Sciatic nerve (tissue), 2 donors: ENCODE data around the gene DAPL1. TPM values are rescaled to one million over a fixed set of nuclear protein-coding genes. Genes with fewer than 3 reads are reported as not detected.
A peak's percentile ranks its signal among the peaks of the same experiment; 100 is the strongest.
"Not testable (repeated sequence)": the region's sequence is repeated elsewhere in the genome, so short reads cannot be mapped to it uniquely, and the experiment has no call there.

Experiments
- ATAC-seq: fragments of 200-7000 bp; cut with Tn5 transposase; one replicate; pipeline ENCODE4 v1.9.1; 2020; ENCODE audit warnings: mild to moderate bottlenecking, moderate library complexity
- DNase-seq: peaks from one replicate; pipeline ENCODE4 v3.0.0-alpha.2; 2020; ENCODE audit warnings: low spot score
- intact Hi-C: fragments of 100-400 bp; cut with DNase I; formaldehyde crosslinking; loops from one replicate; pipeline ENCODE4 v1.14.2; 2022
- total RNA-seq: library from RNA; stranded (reverse); fragmentation: NEBNext Ultra II Directional; extraction: Animal tissue kit (Norgen Biotek cat#: 25700); gene quantifications from one replicate; pipeline ENCODE4 v1.2.1, GENCODE V29; 2021
- donor health status: DM: no; HTN: no; CAD: no.
- donor health status: DM: no; HTN: no; CAD: no.

Gene DAPL1
- total RNA-seq, 1 donor from 2014 or later, result not detected

DNA sequence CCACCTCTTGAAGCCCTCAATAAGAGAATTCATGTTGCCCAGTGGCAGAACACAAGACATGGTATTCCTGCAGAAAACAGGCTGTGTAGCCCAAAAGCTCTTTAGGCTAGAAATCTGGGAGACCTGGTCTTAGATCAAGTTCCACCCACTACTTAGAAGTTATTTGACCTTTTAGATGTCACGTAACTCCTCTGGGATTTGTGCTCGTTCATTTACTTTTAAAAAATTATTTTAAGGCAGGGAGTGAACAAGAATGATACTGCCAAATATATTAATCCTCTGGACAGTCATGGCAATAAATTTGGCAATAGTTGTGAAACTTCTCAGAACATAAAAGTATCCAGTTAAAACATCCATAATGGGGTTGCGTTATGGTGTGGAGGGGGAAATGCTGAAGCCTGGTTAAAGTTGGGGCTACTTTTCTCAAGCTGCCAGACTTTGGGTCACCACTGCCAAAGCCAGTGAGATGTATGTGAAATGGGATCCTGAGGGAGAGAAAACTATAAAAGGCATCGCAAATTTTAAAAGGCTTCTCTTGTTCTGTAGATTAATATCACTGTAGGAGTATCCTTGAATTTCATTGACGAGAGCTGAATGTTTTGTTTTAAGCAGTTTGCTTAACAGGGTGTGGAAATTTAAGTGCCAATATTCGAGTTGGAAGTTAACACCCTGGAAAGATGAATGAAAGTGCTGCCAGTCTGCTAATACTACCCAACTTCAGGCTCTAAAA is 15.8 kb downstream of the DAPL1 start:
- ATAC-seq, result peak; percentile 38
- no peak for DNase-seq
- intact Hi-C loops, result no loop called here

DNA sequence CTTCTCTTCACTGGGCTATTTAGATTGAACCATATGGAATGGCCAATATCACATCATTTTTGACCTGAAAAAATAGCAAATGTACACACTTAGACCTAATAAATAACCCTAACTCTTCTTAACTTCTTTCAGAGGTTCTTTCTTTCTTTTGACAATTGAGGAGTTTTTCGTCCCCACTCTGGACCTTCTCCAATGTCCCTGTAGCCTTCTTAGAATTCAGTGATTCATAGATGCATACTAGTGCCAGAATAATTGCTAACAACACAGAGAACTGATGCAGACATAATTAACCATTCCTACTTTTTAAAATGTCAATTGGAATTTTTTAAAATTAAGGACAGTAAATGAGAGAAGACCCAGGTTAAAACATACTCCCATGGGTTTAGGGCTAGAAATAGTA is 20.0 kb downstream of the DAPL1 start:
- no peak for ATAC-seq
- intact Hi-C loops, result no loop called here
- no peak for DNase-seq

DNA sequence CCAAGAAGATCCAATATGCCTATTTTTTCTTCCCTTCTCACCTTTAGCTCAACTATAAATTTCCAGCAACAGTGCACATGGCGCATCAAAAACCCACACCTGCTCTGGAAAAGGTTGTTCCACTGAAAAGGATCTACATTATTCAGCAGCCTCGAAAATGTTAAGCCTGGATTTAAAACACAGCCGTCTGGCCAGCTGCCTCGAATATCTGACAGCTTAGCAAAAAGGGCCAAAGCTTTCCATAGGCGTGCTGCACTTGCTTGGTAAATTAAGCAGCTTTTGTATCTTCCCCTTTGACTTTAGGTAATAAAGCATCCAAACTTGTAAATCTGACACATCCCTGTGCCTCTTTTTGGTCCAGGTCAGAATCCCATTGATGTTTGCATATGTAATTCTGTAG is 20.5 kb downstream of the DAPL1 start:
- DNase-seq, result no peak
- no peak for ATAC-seq
- intact Hi-C loops, result no loop called here

DNA sequence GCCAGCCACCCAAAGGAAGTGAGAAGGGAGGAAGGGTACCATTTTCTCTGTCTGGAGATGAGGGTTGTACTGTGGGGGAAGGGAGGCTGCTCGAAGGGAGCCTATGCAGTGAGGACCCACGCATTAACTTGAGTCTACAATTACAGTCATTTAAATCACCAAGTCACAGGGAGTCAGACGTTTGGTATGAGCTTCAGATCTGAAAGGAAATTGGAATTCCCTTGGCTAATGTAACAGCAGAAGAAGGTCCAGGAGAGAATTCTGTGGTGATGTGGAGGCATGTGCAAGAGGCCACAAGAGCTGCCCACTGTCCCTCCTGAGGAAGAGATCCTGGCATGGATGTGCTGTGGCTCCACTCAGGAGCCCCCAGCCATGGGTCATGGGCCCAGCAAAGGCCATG is 22.5 kb downstream of the DAPL1 start:
- intact Hi-C loops, result no loop called here
- peak; percentile 20 for ATAC-seq
- no peak for DNase-seq

DNA sequence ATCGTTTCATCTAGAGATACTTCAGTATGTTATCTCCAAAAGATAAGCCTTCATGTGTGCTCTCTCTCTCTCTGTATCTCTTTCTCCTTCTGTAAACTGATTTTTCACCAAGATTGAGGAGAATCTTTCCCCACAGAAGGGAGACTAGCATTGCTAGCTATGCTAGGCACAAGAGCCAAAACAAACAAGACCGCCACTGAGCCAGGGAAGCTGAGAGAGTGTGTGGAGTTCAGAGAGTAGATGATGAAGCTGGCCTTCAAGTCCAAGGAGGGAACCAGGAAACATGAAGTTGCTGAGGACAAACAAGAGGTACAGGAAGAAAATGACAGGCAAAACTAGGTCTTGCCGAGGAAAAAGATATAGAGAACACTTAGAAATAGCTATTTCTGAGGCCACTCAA is 23.4 kb downstream of the DAPL1 start:
- ATAC-seq (peak; percentile 83), DNase-seq (no peak)
- intact Hi-C loops, result loop anchor here (2.0 kb wide), 1 partner anchor 14 kb away; no protein-coding TSS in a partner anchor

DNA sequence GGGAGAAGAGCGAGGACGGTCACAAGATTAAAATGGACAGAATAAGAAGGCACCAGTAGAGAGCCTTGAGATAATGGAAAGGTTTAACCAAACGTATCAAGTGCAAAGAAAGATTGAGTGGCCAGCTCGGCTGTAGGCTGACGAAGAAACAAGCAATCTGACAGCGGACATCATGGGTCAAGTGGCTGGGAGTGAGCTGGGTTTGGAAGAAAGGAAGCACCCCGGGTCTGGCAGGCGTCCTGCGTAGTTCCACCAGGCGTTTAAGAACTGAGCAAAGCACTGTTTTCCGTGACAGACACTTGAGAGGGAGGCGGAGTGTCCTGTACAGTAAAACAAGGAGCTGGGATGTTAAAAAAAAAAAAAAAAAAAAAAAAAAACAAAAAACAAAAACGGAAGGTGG is 27.1 kb downstream of the DAPL1 start:
- intact Hi-C loops, result no loop called here
- ATAC-seq (no peak), DNase-seq (no peak)

DNA sequence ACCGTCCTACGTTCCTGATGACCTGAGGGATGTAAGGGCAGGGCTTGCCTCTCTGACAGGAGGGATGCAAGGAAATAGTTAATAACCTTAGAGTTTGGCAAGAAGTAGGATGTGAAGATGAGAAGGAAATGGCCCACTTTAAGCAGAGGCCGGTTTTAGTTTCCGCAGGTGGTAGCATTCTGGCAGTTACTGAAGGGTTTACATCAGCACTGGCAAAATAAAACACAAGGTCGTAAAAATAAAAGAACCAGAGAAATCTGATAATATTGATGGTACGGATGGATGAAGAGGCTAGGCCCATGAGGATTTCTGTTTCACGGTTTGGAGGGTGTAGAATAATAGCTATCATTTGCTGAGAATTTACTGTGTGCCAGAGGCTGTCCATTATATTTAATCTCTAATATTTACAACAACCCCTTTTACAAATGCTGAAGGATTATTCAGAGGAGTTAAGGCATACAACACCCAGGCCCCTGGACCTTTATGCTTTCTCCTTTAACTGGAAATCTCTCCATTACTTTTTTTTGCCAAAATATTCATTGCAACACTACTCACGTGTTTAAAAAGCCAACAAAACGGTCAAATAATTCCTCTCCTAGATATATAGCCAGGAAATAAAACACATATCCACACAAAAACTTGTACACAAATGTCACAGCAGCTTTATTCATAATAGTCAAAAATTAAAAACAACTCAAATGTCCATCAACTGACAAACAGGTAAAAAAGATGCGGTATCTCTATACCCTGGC is 28.5 kb downstream of the DAPL1 start:
- ATAC-seq (peak; percentile 57), DNase-seq (no peak)
- intact Hi-C loops, result no loop called here

DNA sequence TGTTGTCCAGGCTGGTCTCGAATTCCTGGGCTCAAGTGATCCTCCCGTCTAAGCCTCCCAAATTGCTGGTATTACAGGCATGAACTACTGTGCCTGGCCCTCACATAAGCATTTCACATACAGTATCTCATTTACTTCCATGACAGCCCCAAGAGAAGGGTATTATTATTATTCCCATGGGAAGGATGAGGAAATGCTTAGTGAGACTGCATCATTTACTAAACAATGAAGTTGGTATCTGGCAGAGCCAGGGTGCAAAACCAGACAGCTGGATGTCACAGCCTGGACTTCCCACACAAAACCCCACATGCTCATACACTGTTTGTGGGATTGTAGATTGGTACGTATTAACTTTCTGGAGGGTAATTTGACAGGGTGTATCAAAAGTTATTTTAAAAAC is 29.9 kb downstream of the DAPL1 start:
- ATAC-seq (no peak), DNase-seq (no peak)
- intact Hi-C loops, result no loop called here

DNA sequence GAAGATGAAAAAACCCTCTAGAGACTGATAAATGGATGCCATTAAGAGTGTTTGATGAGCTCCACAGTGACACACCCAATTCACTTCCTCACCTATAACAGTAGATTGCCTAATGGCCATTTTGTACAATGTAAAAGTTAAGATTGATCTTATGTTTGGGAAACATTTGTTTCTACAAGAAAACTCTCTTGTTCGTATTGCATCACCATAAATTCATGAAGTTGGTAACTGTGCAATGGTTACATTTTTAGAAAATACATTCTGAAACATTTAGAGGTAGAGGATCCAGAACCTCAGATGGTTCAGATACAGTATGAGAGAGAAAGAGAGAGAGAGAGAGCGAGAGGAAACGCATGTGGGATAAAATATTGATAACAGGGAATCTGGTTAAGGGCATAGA is 31.8 kb downstream of the DAPL1 start:
- ATAC-seq, result no peak
- DNase-seq, result no peak
- intact Hi-C loops, result no loop called here

DNA sequence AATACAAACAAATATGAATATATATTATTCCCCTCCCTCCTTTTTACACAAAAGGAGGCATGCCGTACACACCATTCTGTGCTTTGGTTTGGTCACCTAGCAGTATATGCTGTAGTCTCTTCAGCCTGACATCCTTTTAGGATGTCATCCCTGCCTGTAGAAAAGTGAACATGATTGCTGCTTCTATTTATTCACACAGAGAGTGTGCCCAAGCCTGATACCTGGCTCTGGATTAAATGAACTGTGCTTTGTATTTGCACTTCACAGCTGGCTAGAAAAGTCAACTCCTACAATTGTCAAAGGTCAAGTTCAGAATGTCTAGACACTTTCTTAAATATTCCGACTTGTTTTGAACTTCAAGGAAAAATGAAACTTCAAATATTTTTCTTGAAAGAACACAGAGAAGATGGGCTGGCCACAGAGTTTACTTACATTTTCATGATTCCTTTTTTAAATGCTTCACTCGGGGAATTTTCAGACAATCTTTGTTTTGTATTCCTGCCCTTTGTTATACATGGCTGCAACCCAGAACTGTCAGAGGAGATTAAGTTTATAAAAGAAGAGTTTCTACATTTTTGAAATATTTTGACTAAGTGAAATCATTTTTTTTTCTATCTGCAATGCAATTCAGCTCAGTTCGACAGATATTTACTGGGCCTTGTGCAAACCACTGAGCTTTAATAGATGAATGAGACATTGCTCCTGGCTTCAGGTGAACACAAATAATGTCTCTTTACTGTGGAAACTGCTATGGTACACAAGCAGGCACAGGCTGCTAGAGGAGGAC is 33.5 kb downstream of the DAPL1 start:
- ATAC-seq (peak; percentile 62), DNase-seq (no peak)
- intact Hi-C loops, result no loop called here

DNA sequence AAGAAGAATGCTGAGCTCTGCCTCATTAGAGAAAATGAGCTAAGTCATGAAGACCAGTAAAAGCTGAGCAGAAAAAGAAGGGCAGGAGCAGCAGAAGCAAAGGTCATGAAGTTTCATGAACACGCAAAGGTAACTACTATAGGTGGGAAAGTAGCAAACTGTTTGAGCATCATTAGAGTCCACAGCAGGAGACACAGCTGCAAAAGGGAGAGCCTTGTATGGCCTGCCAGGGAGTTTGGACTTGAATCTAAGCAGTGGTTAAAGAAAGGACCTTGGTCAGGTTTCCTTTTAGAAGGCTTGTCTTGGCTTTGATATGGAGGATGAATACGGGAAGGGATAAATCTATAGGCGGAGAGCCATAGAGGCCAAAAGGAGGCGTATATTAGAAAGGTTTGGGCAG is 34.0 kb downstream of the DAPL1 start:
- no peak for DNase-seq
- intact Hi-C loops, result no loop called here
- ATAC-seq, result peak; percentile 23

DNA sequence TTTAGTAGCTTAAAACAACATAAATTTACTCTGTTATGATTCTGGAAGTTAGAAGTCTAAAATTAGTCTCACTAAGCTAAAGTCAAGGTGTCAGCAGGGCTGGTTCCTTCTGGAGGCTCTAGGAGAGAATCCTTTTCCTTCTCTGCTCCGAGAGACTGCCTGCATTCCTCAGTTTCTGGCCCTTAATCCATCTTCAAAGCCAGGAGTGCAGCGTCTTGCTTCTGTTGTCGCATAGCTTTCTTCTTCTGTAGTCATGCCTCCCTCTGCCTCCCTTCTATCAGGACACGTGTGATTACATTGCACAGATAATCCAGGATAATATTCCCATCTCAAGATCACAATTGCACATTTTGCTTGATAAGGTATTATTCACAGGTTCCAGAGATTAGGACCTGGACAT is 35.1 kb downstream of the DAPL1 start:
- no peak for DNase-seq
- intact Hi-C loops, result no loop called here
- no peak for ATAC-seq

DNA sequence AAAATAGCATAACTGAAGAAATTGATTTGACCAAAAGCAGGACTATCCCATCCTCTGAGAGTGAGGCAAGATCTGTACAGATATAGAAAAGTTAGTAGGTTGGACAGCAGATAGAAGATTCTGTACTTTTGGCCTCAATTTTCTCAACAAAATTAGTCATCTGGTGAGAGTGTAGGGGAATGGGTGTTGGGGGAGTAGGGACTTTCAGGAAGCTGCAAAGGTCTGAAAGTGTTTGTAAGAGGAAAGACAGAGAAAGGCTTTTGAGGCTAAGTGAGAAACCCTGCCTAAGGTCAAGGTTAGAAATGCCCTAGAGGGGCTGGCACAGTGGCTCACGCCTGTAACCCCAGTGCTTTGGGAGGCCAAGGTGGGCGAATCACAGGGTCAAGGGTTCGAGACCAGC is 40.3 kb downstream of the DAPL1 start:
- no peak for DNase-seq
- intact Hi-C loops, result no loop called here
- ATAC-seq, result no peak

DNA sequence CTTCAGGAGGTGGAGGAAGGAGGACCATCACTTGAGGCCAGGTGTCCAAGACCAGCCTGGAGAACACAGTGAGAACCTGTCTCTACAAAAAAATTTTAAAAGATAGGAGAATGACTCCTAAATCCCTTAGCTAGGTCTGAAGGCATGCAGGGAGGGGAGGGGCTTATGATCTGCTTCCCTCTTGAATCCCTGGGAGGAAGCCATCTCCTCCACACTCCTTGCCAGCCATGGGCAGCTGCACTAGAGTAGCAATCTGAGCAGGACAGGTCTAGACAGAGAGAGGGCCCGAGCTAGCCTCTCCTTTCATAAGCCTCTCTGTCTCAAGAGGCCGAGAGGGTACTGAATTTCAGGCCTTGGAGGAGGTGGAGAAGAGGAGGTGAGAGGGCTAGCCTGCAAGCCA is 42.5 kb downstream of the DAPL1 start:
- intact Hi-C loops, result no loop called here
- ATAC-seq (no peak), DNase-seq (no peak)

DNA sequence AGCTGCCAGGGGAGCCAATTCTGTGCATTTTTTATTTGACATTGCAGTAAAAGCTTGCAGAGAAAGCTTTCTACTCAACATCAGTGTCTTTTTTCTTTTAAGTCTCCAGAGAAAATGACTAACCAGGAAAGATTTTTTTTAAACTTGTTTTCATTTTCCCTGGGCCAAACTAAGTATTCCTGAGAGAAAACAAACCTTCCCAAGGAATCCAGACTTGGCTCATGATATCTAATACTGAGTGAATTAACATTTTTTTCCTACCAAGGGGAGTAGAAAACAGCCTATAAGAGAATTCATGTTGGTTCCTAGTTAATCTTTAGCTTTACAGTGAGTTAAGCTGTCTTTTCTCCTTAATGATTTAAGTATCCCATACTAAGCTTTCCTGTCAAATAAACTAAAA is 46.7 kb downstream of the DAPL1 start:
- ATAC-seq (peak; percentile 83), DNase-seq (no peak)
- intact Hi-C loops, result no loop called here

DNA sequence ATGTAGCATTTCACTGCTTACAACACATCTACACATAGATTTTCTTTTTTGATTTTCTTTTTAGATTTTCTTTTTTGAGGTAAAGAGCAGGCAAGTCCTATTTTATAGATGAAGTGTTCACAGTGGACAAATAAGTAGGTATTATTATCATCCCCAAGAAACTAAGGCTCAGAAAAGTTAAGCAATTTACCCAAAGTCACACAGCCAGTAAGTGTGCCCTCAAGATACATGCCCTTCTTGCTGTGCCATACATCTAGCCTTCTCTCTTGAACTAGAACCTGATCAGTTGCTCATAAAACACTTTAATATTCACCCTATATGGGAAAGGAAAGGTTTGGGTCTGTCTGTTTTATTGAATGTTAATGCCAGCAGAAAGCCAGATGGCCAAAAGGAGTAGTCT is 50.3 kb downstream of the DAPL1 start:
- intact Hi-C loops, result no loop called here
- DNase-seq (no peak), ATAC-seq (no peak)

DNA sequence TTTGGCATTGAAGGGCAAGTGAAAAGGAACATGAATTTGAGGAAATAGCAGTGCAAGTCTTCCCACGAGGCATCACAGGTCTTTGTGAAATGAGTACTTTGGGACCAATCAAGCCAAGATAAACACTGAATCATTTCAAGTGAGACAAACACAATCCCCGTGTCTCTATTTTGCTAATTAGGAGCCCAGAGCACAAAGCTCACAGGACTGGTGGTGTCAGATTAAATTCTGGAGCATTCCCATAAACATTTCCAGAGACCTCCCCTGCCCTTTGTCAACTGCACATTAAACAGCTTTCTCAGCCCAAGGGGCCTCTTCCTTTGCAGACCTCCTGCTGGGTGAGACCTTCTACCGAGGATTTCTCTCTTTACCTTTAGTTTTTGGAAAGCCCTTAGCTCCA is 50.7 kb downstream of the DAPL1 start:
- intact Hi-C loops, result no loop called here
- DNase-seq (no peak), ATAC-seq (peak; percentile 41)

DNA sequence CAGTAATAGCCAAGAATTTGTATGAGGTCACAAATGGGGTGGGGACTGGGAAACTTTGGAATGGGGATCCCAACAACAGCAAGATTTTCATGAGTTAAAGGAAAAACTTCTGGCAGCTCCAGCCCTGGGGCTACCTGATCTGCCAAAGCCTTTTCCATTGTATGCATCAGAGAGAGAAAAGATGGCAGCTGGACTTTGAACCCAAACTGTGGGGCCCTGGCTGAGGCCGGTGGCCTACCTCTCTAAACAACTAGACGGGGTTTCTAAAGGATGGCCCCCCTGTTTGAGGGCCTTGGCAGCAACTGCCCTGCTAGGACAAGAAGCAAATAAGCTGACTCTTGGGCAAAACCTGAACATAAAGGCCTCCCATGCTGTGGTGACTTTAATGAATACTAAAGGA is 52.4 kb downstream of the DAPL1 start:
- DNase-seq, intact Hi-C loops, ATAC-seq: not testable (repeated sequence)

DNA sequence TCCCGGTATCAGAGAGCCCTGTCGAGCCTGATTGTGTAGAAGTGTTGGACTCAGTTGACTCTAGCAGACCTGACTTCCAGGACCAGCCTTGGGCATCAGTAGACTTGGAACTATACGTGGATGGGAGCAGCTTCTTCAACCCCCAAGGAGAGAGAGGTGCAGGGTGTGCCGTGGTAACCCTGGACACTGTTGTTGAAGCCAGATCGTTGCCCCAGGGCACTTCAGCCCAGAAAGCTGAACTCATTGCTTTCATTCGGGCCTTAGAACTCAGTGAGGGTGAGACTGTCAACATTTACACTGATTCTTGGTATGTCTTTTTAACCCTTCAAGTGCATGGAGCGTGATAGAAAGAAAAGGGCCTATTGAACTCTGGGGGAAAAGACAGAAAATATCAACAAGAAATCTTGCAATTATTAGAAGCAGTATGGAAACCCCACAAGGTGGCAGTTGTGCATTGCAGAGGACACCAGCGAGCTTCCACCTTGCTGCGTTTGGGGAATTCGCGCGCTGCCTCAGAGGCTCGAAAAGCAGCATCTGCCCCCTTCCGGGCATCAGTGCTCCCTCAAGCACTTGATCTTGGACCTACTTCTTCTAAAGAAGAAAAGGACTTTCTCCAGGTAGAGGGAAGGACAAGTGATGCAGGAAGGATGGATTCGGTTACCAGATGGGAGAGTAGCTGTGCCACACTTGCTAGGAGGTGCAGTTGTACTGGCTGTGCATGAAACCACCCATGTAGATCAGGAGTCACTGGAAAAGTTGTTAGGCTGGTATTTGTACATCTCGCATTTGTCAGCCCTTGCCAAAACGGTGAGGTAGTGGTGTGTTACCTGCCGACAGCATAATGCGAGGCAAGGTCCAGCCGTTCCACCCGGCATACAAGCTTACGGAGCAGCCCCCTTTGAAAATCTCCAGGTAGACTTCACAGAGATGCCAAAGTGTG is 53.2 kb downstream of the DAPL1 start:
- intact Hi-C loops, DNase-seq, ATAC-seq: not testable (repeated sequence)
